Sigmoid colon (tissue), 7 donors: ENCODE measurements around the gene OR51T1. TPM values are rescaled to one million over a fixed set of nuclear protein-coding genes. Genes with fewer than 3 reads are reported as not detected.

ENCODE experiments used
- DNase-seq: peaks from one replicate; pipeline ENCODE4 v3.0.0-alpha.2; 2019
- H3K27ac ChIP-seq, 4 donors: fragments of 200-600 bp; sonication (generic); one replicate each; pipeline ENCODE4 v1.5.1; 2016 to 2019; ENCODE audit warnings: mild to moderate bottlenecking in 1 of 4
- H3K27me3 ChIP-seq, 3 donors: fragments of 200-600 bp; sonication (generic); one replicate each; pipeline ENCODE4 v1.5.1; 2019; ENCODE audit warnings: mild to moderate bottlenecking in 1 of 3
- H3K36me3 ChIP-seq, 4 donors: fragments of 200-600 bp; sonication (generic); one replicate each; pipeline ENCODE4 v1.5.1; 2016 to 2019
- H3K4me1 ChIP-seq, 4 donors: fragments of 200-600 bp; sonication (generic); one replicate each; pipeline ENCODE4 v1.5.1; 2017 to 2019
- H3K4me3 ChIP-seq, 4 donors: fragments of 200-600 bp; sonication (generic); one replicate each; pipeline ENCODE4 v1.5.1; 2017 to 2019; ENCODE audit warnings: mild to moderate bottlenecking in 2 of 4, moderate library complexity in 1 of 4
- H3K9me3 ChIP-seq, 4 donors: fragments of 200-600 bp in 3 of 4; sonication (generic) in 3 of 4; one replicate each; pipeline versions ENCODE4 v1.5.1 to v1.6.1; 2013 to 2019
- CTCF ChIP-seq, 4 experiments: fragments of 450-650 bp in 3 of 4; fragments of 200-600 bp in 1 of 4; IDR thresholded peaks; one replicate each; pipeline ENCODE4 v1.5.1; 2016 to 2019; ENCODE audit warnings: antibody characterized with exemption in 4 of 4, mild to moderate bottlenecking in 3 of 4, moderate library complexity in 2 of 4
- EP300 ChIP-seq, 4 donors: sonication (generic); formaldehyde crosslinking; IDR thresholded peaks; one replicate each; pipeline ENCODE4 v1.6.1; 2017; ENCODE audit warnings: antibody characterized with exemption in 4 of 4
- POLR2A ChIP-seq, 2 donors: fragments of 450-650 bp; IDR thresholded peaks; one replicate each; pipeline ENCODE4 v1.6.1; 2016; ENCODE audit warnings: antibody characterized with exemption in 2 of 2, mild to moderate bottlenecking in 2 of 2, moderate library complexity in 2 of 2
- POLR2AphosphoS5 ChIP-seq, 4 donors: sonication (generic); formaldehyde crosslinking; IDR thresholded peaks; one replicate each; pipeline ENCODE4 v1.6.1; 2017; ENCODE audit warnings: antibody characterized with exemption in 4 of 4
- WGBS, 2 donors: extraction: QIAGEN DNeasy Blood & Tissue Kit; methylation state at CpG; one replicate each; pipeline ENCODE4 v1.1.7; 2013; 5-methylcytosine and 5-hydroxymethylcytosine counted together
- intact Hi-C: fragments of 100-400 bp; cut with DNase I; formaldehyde crosslinking; loops from one replicate; pipeline ENCODE4 v1.15.1; 2023
- polyA plus RNA-seq, 3 donors: library from polyadenylated mRNA; stranded (reverse); fragments of 200-250 nt; gene quantifications; one replicate each; pipeline ENCODE4 v1.2.3, GENCODE V29; 2013
- total RNA-seq, 4 donors: library from RNA; depleted of rRNA; stranded (reverse); fragments of >200 nt; gene quantifications; one replicate each; pipeline ENCODE4 v1.1.0, GENCODE V29; 2016
- donor health status: healthy with polysubstance abuse.
- donor health status: Bipolar disorder and iron deficiency.
- donor health status: healthy.

OR51T1 gene
- total and polyA plus RNA-seq, 7 donors = not detected

GRCh38 chr11:4862447-4863236, 19.1 kb upstream of the OR51T1 start:
- no peak overlapping the region for H3K4me3 ChIP-seq
- TF ChIP-seq EP300 (IDR thresholded peaks at IDR 0.05) = no peak
- TF ChIP-seq CTCF (IDR thresholded peaks at IDR 0.05) = no peak
- TF ChIP-seq POLR2AphosphoS5 (IDR thresholded peaks at IDR 0.05) = no peak
- no peak for TF ChIP-seq POLR2A (IDR thresholded peaks at IDR 0.05)
- intact Hi-C loops = no loop called here

DNA sequence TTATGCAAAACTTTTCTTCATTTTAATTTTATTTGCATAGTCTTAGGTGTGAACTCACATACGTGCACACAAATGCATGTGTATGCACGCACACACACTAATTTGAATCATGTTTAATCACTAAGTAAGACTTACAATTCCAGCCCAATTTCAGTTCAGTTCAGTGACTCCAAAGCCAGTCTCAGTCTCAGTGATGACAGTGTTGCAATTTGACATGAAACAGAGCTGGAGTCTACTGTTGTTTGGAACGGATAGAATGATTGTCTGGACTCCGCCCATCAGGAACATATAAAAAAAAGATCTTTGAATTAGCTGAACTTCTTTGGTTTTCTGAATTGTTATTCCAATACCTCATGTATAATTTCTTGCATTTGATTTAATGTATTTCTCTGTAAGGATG, 17.8 kb upstream of the OR51T1 start:
- no peak for DNase-seq
- Histone ChIP-seq H3K4me1 (no peaks in the 10 kb centered on the region), H3K36me3 (no peaks in the 10 kb centered on the region), H3K27me3 (no peaks in the 10 kb centered on the region), H3K4me3 (no peak overlapping the region), H3K27ac (no peak overlapping the region), H3K9me3 (no peaks in the 10 kb centered on the region)
- 78 to 85% methylated on average over 4 of the region's 4 CpGs for WGBS, 2 donors
- no peak for TF ChIP-seq EP300 (IDR thresholded peaks at IDR 0.05)
- no peak for TF ChIP-seq POLR2A (IDR thresholded peaks at IDR 0.05)
- TF ChIP-seq POLR2AphosphoS5 (IDR thresholded peaks at IDR 0.05) = no peak
- no peak for TF ChIP-seq CTCF (IDR thresholded peaks at IDR 0.05)
- intact Hi-C loops = no loop called here

More at GRCh38 chr11:4862447-4863236, 19.1 kb upstream of the OR51T1 start:
- H3K9me3 ChIP-seq = no peaks in the 10 kb centered on the region
- no peaks in the 10 kb centered on the region for H3K27me3 ChIP-seq
- no peaks in the 10 kb centered on the region for H3K36me3 ChIP-seq
- no peak overlapping the region for H3K27ac ChIP-seq
- no peaks in the 10 kb centered on the region for H3K4me1 ChIP-seq
- no peak for DNase-seq

GRCh38 chr11:4865855-4866254, 15.8 kb upstream of the OR51T1 start:
- H3K4me3 ChIP-seq = no peak overlapping the region
- H3K36me3 ChIP-seq = no peaks in the 10 kb centered on the region
- H3K4me1 ChIP-seq = no peaks in the 10 kb centered on the region
- no peaks in the 10 kb centered on the region for H3K27me3 ChIP-seq
- 32 to 67% methylated on average over 1 of the region's 1 CpG for WGBS, 2 donors
- no peak overlapping the region for H3K27ac ChIP-seq
- no peak for DNase-seq
- TF ChIP-seq EP300 (IDR thresholded peaks at IDR 0.05) = no peak
- no peak for TF ChIP-seq POLR2AphosphoS5 (IDR thresholded peaks at IDR 0.05)
- TF ChIP-seq POLR2A (IDR thresholded peaks at IDR 0.05) = no peak
- H3K9me3 ChIP-seq = no peaks in the 10 kb centered on the region
- intact Hi-C loops = no loop called here

DNA sequence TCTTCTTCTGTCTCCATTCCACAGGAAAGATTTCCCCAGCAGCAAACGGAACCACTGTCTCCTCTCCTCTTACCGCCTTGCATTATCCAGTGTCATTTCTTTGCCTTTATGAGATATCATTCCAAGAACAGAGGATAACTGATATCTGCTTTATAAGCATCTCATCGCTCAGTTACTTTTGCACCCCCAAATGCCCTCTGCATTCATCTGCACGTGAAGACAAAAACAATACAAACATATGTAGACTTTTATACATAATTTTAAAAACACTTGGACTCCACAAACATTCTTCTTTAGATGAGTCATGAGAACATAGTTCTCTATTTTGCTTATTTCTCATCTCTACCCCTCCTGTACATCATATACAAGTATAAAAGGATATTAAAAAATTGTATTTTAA, 512 bp upstream of the OR51T1 start:
- Histone ChIP-seq H3K4me3 (no peak overlapping the region), H3K4me1 (no peaks in the 10 kb centered on the region), H3K27me3 (no peaks in the 10 kb centered on the region), H3K9me3 (no peaks in the 10 kb centered on the region), H3K36me3 (no peaks in the 10 kb centered on the region), H3K27ac (no peak overlapping the region)
- WGBS, 2 donors = 85 to 90% methylated on average over 4 of the region's 4 CpGs
- no peak for DNase-seq
- intact Hi-C loops = no loop called here
- TF ChIP-seq EP300 (IDR thresholded peaks at IDR 0.05) = no peak
- TF ChIP-seq POLR2AphosphoS5 (IDR thresholded peaks at IDR 0.05) = no peak
- no peak for TF ChIP-seq CTCF (IDR thresholded peaks at IDR 0.05)

- Histone ChIP-seq H3K4me1 (no peaks in the 10 kb centered on the region), H3K27ac (no peak overlapping the region), H3K36me3 (no peaks in the 10 kb centered on the region), H3K4me3 (no peak overlapping the region), H3K9me3 (no peaks in the 10 kb centered on the region), H3K27me3 (no peaks in the 10 kb centered on the region)
- no peak for TF ChIP-seq CTCF (IDR thresholded peaks at IDR 0.05)
- no peak for TF ChIP-seq EP300 (IDR thresholded peaks at IDR 0.05)
- TF ChIP-seq POLR2AphosphoS5 (IDR thresholded peaks at IDR 0.05) = no peak
- no peak for TF ChIP-seq POLR2A (IDR thresholded peaks at IDR 0.05)
- intact Hi-C loops = no loop called here
- whole genome bisulfite sequencing, 2 donors = 87 to 90% methylated on average over 5 of the region's 5 CpGs
- no peak for DNase-seq
Measured at GRCh38 chr11:4882543-4882942, 843 bp downstream of the OR51T1 start.
